HUES64 (cell line): ENCODE data around the gene BECN2.

Experiments
- H3K27ac ChIP-seq: 2 replicates; pipeline ENCODE4 v1.7.0; 2013; ENCODE audit warnings: low read depth, low read length, inconsistent platforms
- H3K27me3 ChIP-seq: 2 replicates; pipeline ENCODE4 v1.6.1; 2013; ENCODE audit warnings: mild to moderate bottlenecking, low read length; ENCODE audit not compliant: insufficient read depth
- H3K36me3 ChIP-seq: 2 replicates; pipeline ENCODE4 v1.6.1; 2013; ENCODE audit warnings: mild to moderate bottlenecking, low read length; ENCODE audit not compliant: insufficient read depth
- H3K4me1 ChIP-seq: 2 replicates; pipeline ENCODE4 v1.6.1; 2013; ENCODE audit warnings: mild to moderate bottlenecking, low read length, moderate library complexity; ENCODE audit not compliant: insufficient read depth
- H3K4me3 ChIP-seq: 2 replicates; pipeline ENCODE4 v1.5.1; 2013; ENCODE audit warnings: mild to moderate bottlenecking, low read length, moderate library complexity
- H3K9ac ChIP-seq: 2 replicates; pipeline ENCODE4 v1.6.1; 2013; ENCODE audit warnings: mild to moderate bottlenecking, low read depth, low read length
- H3K9me3 ChIP-seq: 2 replicates; pipeline ENCODE4 v1.6.1; 2013; ENCODE audit warnings: low read depth, low read length; ENCODE audit not compliant: insufficient read depth
- WGBS: fragments of 150-250, 120-280 bp; methylation state at CpG from one replicate; pipeline ENCODE4 v1.1.7; 2013; ENCODE audit warnings: missing lambda C conversion rate; 5-methylcytosine and 5-hydroxymethylcytosine counted together

BECN2 gene

DNA sequence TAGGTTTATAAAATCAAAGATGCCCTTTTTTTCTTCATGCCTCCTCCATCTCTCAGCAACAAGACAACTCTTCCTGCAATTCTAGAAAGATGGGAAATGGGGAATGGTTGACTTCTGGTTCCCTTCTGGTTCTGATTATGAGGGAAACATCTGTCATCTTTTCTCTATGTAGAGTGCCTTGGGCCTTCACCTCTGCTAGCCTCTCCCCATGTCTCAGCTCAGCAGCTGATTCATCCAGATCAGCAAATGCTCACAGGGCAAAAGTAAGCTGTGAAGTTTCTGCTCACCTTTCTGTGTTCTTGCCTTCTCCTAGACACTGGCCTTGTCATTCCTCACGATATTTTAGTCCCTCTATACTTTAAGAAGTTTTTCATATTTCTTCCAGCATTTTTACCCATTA, 17.8 kb upstream of the BECN2 start:
- Histone ChIP-seq H3K9ac (no peak overlapping the region), H3K9me3 (peaks cover 7% of the 10 kb centered on the region; the same call in 1 of the 2 replicates), H3K27me3 (no peaks in the 10 kb centered on the region), H3K36me3 (no peaks in the 10 kb centered on the region), H3K4me1 (0 out of 2 replicates have a peak, but pooled peaks cover 3% of the 10 kb centered on the region), H3K27ac (no peak overlapping the region), H3K4me3 (no peak overlapping the region)
- 73% methylated on average over 1 of the region's 1 CpG for WGBS

DNA sequence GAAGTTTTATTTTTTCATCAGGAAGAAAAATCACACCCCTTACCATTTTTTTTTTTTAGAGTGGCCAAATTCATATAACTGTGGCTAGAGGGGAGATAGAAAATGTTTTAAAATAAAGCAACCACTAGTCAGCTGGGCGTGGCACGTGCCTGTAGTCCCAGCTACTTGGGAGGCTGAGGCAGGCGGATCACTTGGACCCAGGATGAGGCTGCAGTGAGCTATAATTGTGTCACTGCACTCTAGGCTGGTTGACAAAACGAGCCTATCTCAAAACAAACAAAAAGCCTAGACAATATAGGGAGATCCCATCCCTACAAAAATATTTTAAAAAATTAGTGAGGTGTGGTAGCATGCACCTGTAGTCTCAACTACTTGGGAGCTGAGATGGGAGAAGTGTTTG, 14.8 kb upstream of the BECN2 start:
- Histone ChIP-seq H3K36me3 (no peaks in the 10 kb centered on the region), H3K9ac (no peak overlapping the region), H3K27me3 (no peaks in the 10 kb centered on the region), H3K4me1 (no peaks in the 10 kb centered on the region), H3K9me3 (peaks cover 7% of the 10 kb centered on the region; the same call in 1 of the 2 replicates), H3K4me3 (no peak overlapping the region), H3K27ac (no peak overlapping the region)
- WGBS = 98% methylated on average over 3 of the region's 4 CpGs

DNA sequence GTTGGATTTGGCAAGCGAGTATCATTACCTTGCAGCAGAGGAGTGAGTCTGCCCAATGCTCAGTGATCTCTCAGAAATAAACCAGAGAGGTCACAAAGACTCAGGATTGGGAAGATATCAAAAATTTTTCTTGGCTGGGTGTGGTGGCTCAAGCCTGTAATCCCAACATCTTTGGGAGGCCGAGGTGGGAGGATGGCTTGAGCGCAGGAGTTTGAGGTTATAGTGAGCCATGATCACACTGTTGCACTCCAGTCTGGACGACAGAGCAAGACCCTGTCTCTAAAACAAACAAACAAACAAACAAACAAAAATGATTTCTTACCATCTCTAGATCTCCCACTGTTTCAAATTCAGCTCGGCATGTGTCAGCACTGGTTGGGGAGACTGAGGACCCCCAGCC, 13.3 kb upstream of the BECN2 start:
- Histone ChIP-seq H3K9ac (no peak overlapping the region), H3K27ac (no peak overlapping the region), H3K4me1 (no peaks in the 10 kb centered on the region), H3K36me3 (no peaks in the 10 kb centered on the region), H3K9me3 (no peaks in the 10 kb centered on the region), H3K27me3 (no peaks in the 10 kb centered on the region), H3K4me3 (no peak overlapping the region)
- 96% methylated on average over 5 of the region's 5 CpGs for WGBS

DNA sequence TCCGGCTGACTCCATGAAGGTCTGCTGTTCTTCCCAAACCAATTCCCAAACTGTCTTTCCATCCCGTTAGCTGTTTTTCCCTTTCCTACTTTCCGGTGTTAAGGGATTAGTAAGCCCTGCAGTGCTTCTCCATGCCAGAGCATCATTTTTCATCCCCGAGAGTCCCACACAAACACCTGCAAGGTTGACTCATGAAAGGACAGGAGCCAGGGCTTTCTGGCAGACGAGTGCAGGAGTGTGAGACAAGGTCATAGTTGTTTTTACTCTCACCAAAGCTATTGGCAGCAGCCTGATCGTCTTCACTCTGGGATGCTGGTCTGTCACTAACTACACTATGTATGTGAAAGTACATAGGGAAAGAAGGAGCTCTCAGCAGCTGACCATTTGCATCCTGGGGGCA, 10.2 kb upstream of the BECN2 start:
- Histone ChIP-seq H3K27me3 (no peaks in the 10 kb centered on the region), H3K4me1 (no peaks in the 10 kb centered on the region), H3K36me3 (no peaks in the 10 kb centered on the region), H3K9me3 (no peaks in the 10 kb centered on the region), H3K4me3 (no peak overlapping the region), H3K27ac (no peak overlapping the region), H3K9ac (no peak overlapping the region)
- WGBS = 94% methylated on average over 6 of the region's 6 CpGs

DNA sequence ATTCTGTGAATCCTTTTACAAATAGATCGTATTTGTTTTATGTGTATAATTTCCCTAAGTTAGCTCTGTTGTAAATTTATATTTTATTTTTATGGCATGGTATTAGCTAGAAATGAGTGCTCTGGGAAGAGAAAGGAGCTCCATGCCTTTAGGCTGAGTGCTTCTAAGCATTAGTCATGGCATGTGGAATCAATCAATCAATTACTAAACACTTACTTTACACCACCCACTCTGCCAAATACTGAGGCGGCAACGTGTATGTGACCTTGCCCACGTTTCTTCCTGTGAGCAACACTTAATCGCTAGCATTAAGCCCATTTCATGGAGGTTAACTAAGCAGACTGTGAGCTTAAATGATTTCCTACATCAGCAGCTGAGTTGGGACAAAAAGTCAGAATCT, 7.2 kb upstream of the BECN2 start:
- WGBS = 89% methylated on average over 5 of the region's 5 CpGs
- Histone ChIP-seq H3K36me3 (no peaks in the 10 kb centered on the region), H3K4me1 (no peaks in the 10 kb centered on the region), H3K27me3 (no peaks in the 10 kb centered on the region), H3K27ac (no peak overlapping the region), H3K9ac (no peak overlapping the region), H3K4me3 (no peak overlapping the region), H3K9me3 (no peaks in the 10 kb centered on the region)

DNA sequence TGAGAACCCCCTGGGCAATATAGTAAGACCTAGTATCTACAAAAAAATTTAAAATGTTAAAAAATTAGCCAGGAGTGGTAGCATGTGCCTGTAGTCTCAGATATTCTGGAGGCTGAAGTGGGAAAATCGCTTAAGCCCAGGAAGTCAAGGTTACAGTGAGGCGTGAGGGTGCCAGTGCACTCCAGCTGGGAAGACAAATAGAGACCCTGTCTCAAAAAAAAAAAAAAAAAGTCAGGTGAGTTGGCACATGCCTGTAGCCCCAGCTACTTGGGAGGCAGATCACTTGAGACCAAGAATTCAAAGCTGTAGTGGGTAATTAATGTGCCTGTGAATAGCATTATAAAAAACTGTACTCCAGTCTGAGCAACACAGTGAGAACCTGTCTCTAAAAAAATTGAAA, 4.6 kb downstream of the BECN2 start:
- no peaks in the 10 kb centered on the region for H3K36me3 ChIP-seq
- H3K9me3 ChIP-seq = no peaks in the 10 kb centered on the region
- no peaks in the 10 kb centered on the region for H3K27me3 ChIP-seq
- 87% methylated on average over 2 of the region's 2 CpGs for WGBS
- H3K4me1 ChIP-seq = no peaks in the 10 kb centered on the region
- H3K27ac ChIP-seq = no peak overlapping the region
- H3K9ac ChIP-seq = no peak overlapping the region
- no peak overlapping the region for H3K4me3 ChIP-seq

DNA sequence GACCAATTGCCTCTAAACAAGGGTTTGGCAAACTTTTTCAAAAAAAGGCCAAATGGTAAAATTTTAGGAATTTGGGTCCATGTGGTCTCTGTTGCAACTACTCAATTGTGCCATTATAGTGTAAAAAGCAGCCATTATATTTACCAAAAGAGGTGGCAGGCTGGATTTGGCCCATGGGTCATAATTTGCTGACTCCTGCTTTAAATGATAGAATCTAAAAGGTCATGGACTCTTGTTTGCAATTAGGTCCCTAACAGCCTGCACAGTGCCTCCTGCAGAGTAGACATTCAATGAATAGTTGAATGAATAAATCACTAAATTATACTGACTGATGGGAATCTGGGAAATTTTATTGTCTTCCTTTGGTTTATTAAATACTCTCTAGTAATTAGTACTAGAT, 6.2 kb downstream of the BECN2 start:
- Histone ChIP-seq H3K4me1 (no peaks in the 10 kb centered on the region), H3K4me3 (no peak overlapping the region), H3K9me3 (no peaks in the 10 kb centered on the region), H3K36me3 (no peaks in the 10 kb centered on the region), H3K27me3 (no peaks in the 10 kb centered on the region), H3K9ac (no peak overlapping the region), H3K27ac (no peak overlapping the region)

DNA sequence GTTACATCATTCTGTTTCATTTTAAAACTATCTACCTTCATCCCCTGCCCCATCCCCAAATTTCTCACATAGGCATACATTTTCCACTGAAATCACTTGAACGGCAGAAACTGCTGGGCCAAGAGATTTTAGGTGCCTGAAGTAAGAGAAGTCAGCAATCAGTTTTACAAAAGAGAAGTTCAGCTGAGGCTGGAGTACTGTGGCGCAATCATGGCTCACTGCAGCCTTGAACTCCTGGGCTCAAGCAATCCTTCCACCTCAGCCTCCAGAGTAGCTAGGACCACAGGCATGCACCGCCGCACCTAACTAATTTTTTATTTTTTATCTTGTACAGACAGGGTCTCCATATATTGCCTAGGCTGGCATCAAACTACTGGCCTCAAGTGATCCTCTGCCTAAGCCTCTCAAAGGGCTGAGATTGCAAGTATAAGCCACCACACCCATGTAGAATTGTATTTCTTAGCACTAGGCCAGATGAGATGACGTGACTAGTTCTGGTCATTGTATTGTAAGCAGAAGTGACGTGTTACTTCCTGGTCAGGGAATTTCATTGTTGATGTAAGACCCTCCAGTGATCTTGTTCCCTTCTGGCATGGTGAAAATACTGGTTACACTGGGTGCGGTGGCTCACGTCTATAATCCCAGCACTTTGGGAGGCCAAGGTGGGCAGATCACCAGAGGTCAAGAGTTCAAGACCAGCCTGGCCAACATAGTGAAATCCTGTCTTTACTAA, 7.1 kb downstream of the BECN2 start:
- 95% methylated on average over 8 of the region's 8 CpGs for WGBS
- no peaks in the 10 kb centered on the region for H3K36me3 ChIP-seq
- no peak overlapping the region for H3K9ac ChIP-seq
- no peak overlapping the region for H3K27ac ChIP-seq
- no peaks in the 10 kb centered on the region for H3K9me3 ChIP-seq
- H3K27me3 ChIP-seq = no peaks in the 10 kb centered on the region
- no peaks in the 10 kb centered on the region for H3K4me1 ChIP-seq
- no peak overlapping the region for H3K4me3 ChIP-seq

DNA sequence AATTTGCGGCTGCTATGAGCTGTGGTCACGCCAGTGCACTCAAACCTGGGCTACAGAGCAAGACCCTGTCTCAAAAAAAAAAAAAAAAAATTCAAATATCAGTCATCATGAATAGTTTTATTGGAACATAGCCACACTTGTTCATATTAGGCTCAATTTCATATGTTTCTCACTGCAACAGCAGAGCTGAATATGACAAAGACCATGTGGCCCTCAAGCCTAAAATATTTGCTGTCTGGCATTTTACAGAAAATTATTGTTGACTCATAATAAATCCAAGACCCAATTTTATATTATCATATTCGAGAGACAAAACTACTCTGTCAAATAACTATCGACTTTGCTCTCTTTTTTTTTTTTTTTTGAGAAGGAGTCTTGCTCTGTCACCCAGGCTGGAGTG, 11.0 kb downstream of the BECN2 start:
- no peaks in the 10 kb centered on the region for H3K9me3 ChIP-seq
- no peaks in the 10 kb centered on the region; the same call in 1 of the 2 replicates for H3K4me1 ChIP-seq
- H3K9ac ChIP-seq = no peak overlapping the region
- no peak overlapping the region for H3K27ac ChIP-seq
- WGBS = 67% methylated on average over 2 of the region's 4 CpGs
- no peaks in the 10 kb centered on the region for H3K27me3 ChIP-seq
- no peak overlapping the region for H3K4me3 ChIP-seq
- H3K36me3 ChIP-seq = no peaks in the 10 kb centered on the region

DNA sequence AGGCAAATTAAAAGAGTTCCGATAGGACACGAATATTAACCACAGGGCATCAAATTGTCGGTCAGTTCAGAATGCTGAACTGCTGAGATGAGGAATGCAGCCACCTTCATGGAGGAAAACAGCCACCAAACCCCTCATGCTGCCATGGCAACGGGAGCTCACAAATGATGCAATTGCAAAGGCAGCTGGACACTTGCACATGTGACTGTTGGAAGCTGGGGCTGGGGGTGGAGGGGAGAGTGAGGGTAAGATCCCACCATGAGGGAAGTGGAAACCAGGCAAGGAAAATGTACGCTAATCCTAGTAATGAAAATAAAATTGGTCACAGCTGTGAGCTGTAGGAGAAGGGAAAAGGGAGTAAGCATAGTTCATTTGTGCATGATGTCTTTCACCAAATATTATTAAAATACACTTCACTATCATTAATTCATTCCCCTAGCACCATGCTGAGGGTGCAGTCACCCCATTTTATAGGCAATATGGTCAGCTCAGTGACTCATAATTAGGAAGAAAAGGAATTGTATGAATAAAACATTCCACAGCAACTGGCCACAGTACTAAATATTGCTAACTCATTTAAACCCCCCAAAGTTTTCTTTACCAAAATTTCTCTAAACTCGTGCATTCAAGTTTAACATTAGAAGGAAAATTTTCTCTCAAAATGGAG, 15.3 kb downstream of the BECN2 start:
- no peak overlapping the region for H3K4me3 ChIP-seq
- H3K36me3 ChIP-seq = no peaks in the 10 kb centered on the region
- no peak overlapping the region for H3K9ac ChIP-seq
- no peaks in the 10 kb centered on the region for H3K9me3 ChIP-seq
- WGBS = 89% methylated on average over 5 of the region's 6 CpGs
- no peaks in the 10 kb centered on the region for H3K27me3 ChIP-seq
- H3K4me1 ChIP-seq = no peaks in the 10 kb centered on the region; the same call in 1 of the 2 replicates
- H3K27ac ChIP-seq = no peak overlapping the region

DNA sequence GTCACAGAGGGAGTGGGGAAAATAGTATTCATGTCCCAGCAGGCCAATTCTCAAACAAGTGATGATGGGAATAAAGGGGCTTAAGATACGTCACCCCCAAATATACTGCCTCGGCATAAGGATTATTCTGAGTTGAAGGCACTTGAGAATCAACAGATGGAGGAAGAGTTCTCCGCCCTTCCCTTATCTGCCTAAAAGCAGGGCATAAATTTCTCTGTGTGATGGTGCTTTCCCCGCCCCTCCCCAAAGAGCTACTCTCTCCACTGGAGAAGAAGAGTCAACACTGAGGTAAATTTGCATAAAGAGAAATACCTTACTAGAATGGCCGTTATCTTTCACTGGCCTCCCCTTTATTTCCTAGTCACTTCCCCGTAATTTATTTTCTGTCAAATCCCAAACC, 18.7 kb downstream of the BECN2 start:
- Histone ChIP-seq H3K9ac (no peak overlapping the region), H3K36me3 (no peaks in the 10 kb centered on the region), H3K9me3 (no peaks in the 10 kb centered on the region), H3K4me3 (no peak overlapping the region), H3K4me1 (no peaks in the 10 kb centered on the region; the same call in 1 of the 2 replicates), H3K27me3 (no peaks in the 10 kb centered on the region), H3K27ac (no peak overlapping the region)
- 90% methylated on average over 5 of the region's 6 CpGs for WGBS
